NT2/D1 (cell line): Measurements from ENCODE around the gene DHPS.
"Not testable (repeated sequence)": the region's sequence is repeated elsewhere in the genome, so short reads cannot be mapped to it uniquely, and the experiment has no call there.

Experiments used
- SUZ12 ChIP-seq: IDR thresholded peaks from 2 replicates; pipeline ENCODE4 v1.6.1; 2011; ENCODE audit not compliant: insufficient read length, insufficient read depth; ENCODE audit errors: extremely low read depth
- YY1 ChIP-seq: IDR thresholded peaks from 2 replicates; pipeline ENCODE4 v1.6.1; 2011; ENCODE audit not compliant: insufficient read length, insufficient read depth
- ZNF274 ChIP-seq: IDR thresholded peaks from 2 replicates; pipeline ENCODE4 v1.6.1; 2011; ENCODE audit warnings: mild to moderate bottlenecking, low read depth, low read length

GRCh38 chr19:12643716-12644115, 38.0 kb downstream of the DHPS start:
- TF ChIP-seq SUZ12, ZNF274, YY1: not testable (repeated sequence)
